Naive thymus-derived CD8-positive, alpha-beta T cell (primary cell): Measurements from ENCODE around the gene PTBP3. TPM values are rescaled to one million over a fixed set of nuclear protein-coding genes. Genes with fewer than 3 reads are reported as not detected.

Experiments used
- ATAC-seq, 2 donors: fragments of 150-1000 bp; cut with Tn5 transposase in 1 of 2; sonication (Bioruptor Pico), chemical (Tn5 transposase) in 1 of 2; 1 replicate in 1 of 2; 2 replicates in 1 of 2; pipeline ENCODE4 v1.10.0; 2021; ENCODE audit warnings: mild to moderate bottlenecking in 2 of 2, moderate library complexity in 2 of 2
- POLR2A ChIA-PET: fragments of 350-600 bp; sonication (Branson Sonifier 250); formaldehyde crosslinking; loops from one replicate; lab custom pipeline; 2021; ENCODE audit warnings: antibody characterized with exemption; lab: Charles Lee
- DNase-seq, 10 donors: peaks; one replicate each; pipeline versions ENCODE4 v3.0.0 to v3.0.0-alpha.2; 2020 to 2022
- H3K27ac Mint-ChIP-seq, 10 donors: one replicate each; pipeline ENCODE4 v1.8.0; 2020 to 2022; ENCODE audit warnings: mild to moderate bottlenecking in 10 of 10, mixed read lengths in 10 of 10, moderate library complexity in 4 of 10, inconsistent platforms in 1 of 10
- H3K27me3 Mint-ChIP-seq, 5 donors: one replicate each; pipeline ENCODE4 v1.8.0; 2021 to 2022; ENCODE audit warnings: mixed read lengths in 5 of 5
- H3K36me3 Mint-ChIP-seq, 3 donors: one replicate each; pipeline ENCODE4 v1.8.0; 2020 to 2022; ENCODE audit warnings: mixed read lengths in 3 of 3, mild to moderate bottlenecking in 2 of 3, inconsistent platforms in 1 of 3
- H3K4me1 Mint-ChIP-seq, 4 donors: one replicate each; pipeline ENCODE4 v1.8.0; 2021 to 2022; ENCODE audit warnings: mixed read lengths in 4 of 4
- H3K4me3 Mint-ChIP-seq, 10 donors: one replicate each; pipeline ENCODE4 v1.8.0; 2020 to 2022; ENCODE audit warnings: mild to moderate bottlenecking in 10 of 10, mixed read lengths in 10 of 10, moderate library complexity in 6 of 10, inconsistent platforms in 1 of 10
- H3K9me3 Mint-ChIP-seq, 9 donors: one replicate each; pipeline ENCODE4 v1.8.0; 2020 to 2022; ENCODE audit warnings: mixed read lengths in 9 of 9, mild to moderate bottlenecking in 3 of 9, inconsistent platforms in 1 of 9, moderate library complexity in 1 of 9
- polyA plus RNA-seq, 3 donors: library from polyadenylated mRNA; unstranded; fragments of 300-500 nt; fragmentation: Illumina TruSeq; gene quantifications; one replicate each; pipeline ENCODE4 v1.2.3, GENCODE V29; 2021
- total RNA-seq, 8 experiments: library from RNA in 2 of 8; stranded (reverse) in 2 of 8; gene quantifications; one replicate each; pipeline ENCODE4 v1.2.3 and lab custom pipeline; 2021 to 2026

Gene PTBP3
- total and polyA plus RNA-seq, 5 experiments from 2014 or later, result 32.1 to 123 (median 51.0) TPM

DNA sequence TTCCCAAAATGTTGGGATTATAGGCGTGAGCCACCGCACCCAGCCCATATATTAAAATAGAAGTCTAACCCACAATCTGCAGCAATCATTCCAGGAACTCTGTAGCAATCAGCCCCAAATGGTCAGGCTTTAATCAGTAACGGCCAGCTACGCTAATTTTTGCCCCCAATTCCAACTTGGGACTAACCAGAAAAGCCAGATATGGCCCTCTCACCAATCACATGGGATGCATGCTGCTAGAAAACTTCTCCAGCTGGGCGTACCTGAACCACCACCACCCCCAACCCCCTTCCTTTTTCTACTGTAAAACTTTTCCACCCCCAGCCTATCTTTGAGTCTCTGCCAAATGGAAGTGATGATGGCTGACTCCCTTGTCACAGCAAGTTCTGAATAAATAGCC lies 162.5 kb downstream of the PTBP3 start:
- Mint-ChIP-seq H3K4me1 (peaks cover 37 to 89% (median 75%) of the 10 kb centered on the region in 4 donors), H3K36me3 (peaks cover 0 to 4% (median 0%) of the 10 kb centered on the region in 3 donors), H3K9me3 (no peaks in the 10 kb centered on the region), H3K4me3 (no peak overlapping the region), H3K27me3 (no peaks in the 10 kb centered on the region), H3K27ac (no peak overlapping the region)
- DNase-seq, result no peak
- no peak for ATAC-seq
- POLR2A ChIA-PET, result no interaction called here

DNA sequence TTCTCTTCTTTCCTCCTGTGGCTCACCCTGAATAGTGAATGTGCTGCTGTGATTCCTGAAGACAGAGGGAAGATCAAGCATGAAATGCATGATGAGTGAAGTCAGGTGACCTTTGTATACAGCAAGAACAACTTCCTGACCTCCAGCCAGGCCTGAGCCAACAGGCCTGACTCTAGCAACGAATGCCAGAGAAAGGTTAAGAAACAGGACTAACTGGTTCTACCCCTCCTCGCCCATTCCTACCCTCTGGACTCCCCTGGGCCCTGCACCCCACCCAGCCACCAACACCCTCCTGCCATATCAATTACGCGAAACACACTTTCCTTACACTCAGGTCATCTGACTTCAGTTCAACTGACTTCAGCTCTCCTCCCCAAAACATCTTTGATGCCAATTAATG lies 163.2 kb downstream of the PTBP3 start:
- ATAC-seq (no peak), DNase-seq (no peak)
- POLR2A ChIA-PET, result interaction anchor here (0.6 kb wide), 2 partner anchors 137 to 208 kb away, joined by 3 read pairs; no protein-coding TSS in a partner anchor
- Mint-ChIP-seq H3K27me3 (no peaks in the 10 kb centered on the region), H3K4me1 (peaks cover 34 to 86% (median 73%) of the 10 kb centered on the region in 4 donors), H3K9me3 (no peaks in the 10 kb centered on the region), H3K4me3 (peak overlapping the region in 1 of 10 donors; percentile 6), H3K27ac (peak overlapping the region in 1 of 10 donors; percentile 75), H3K36me3 (peaks cover 0 to 4% (median 0%) of the 10 kb centered on the region in 3 donors)

DNA sequence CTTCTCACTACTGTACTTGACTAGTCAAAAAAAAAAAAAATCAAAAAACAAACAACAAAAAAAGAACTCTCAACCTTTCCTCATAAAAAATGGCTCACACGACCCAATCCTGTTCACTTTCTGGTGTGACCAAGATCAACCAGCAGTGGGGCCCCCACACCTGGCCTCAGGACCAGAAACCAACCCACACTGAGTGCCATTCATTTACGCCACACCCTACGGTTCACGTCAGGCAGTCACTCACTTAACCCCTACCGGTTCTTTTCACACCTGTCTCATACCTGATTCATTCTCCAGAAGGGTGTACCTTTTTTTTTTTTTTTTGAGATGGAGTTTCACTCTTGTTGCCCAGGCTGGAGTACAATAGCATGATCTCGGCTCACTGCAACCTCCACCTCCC lies 164.1 kb downstream of the PTBP3 start:
- H3K4me1 Mint-ChIP-seq, result peaks cover 32 to 84% (median 69%) of the 10 kb centered on the region in 4 donors
- no peaks in the 10 kb centered on the region for H3K9me3 Mint-ChIP-seq
- peaks cover 0 to 4% (median 0%) of the 10 kb centered on the region in 3 donors for H3K36me3 Mint-ChIP-seq
- POLR2A ChIA-PET, result no interaction called here
- H3K27me3 Mint-ChIP-seq, result no peaks in the 10 kb centered on the region
- DNase-seq, result no peak
- H3K4me3 Mint-ChIP-seq, result no peak overlapping the region
- peak overlapping the region in 1 of 10 donors; percentile 16 for H3K27ac Mint-ChIP-seq
- no peak for ATAC-seq

DNA sequence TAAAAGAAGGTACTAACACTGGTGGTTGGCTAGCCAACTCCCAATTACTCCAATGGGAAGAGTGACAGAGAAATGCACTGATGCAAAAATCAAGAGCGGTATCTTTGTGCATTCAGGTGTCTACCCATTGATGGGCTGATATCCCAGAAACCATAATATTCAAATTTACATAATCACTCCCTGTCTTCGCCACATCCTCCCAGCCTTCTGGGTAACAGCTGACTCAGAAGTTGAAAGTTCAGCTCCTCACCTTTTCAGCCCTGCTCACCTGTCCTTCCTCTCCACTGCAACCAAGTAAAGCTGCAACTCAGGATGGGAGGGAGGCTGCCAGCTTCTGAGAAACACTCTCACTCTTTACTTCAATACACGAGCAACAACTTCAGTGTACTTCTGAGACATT lies 165.2 kb downstream of the PTBP3 start:
- Mint-ChIP-seq H3K27ac (peak overlapping the region in 2 of 10 donors; percentile 32 to 39), H3K4me1 (peaks cover 25 to 75% (median 59%) of the 10 kb centered on the region in 4 donors), H3K27me3 (no peaks in the 10 kb centered on the region), H3K36me3 (peaks cover 0 to 4% (median 0%) of the 10 kb centered on the region in 3 donors), H3K9me3 (no peaks in the 10 kb centered on the region), H3K4me3 (no peak overlapping the region)
- DNase-seq, result no peak
- ATAC-seq, result no peak
- POLR2A ChIA-PET, result no interaction called here

Other genes starting within 250 kb of the PTBP3 start
- gene SUSD1, start 158.3 kb downstream of the PTBP3 start, total RNA-seq, result 1 to 10 TPM; 2.5 to 2.6 TPM
- gene SUSD1, start 158.3 kb downstream of the PTBP3 start, polyA plus RNA-seq, result 10 to 100 TPM in 1 of 3 donors, 1 to 10 TPM in 2; 4.1 to 12.4 (median 4.7) TPM
- 10 to 100 TPM; 13.2 to 17.2 TPM for gene HSDL2, start 46.5 kb upstream of the PTBP3 start, total RNA-seq
- 10 to 100 TPM; 15.5 to 25.0 (median 19.6) TPM for gene HSDL2, start 46.5 kb upstream of the PTBP3 start, polyA plus RNA-seq
- gene KIAA1958, start 153.2 kb upstream of the PTBP3 start, total RNA-seq, result 10 to 100 TPM; 11.5 to 11.8 TPM
- gene KIAA1958, start 153.2 kb upstream of the PTBP3 start, polyA plus RNA-seq, result 1 to 10 TPM; 2.6 to 4.3 (median 3.7) TPM